NCI-H1436 (cell line): ENCODE data around the gene FAM13A.
A peak's percentile ranks its signal among the peaks of the same experiment; 100 is the strongest.
"Not testable (repeated sequence)": the region's sequence is repeated elsewhere in the genome, so short reads cannot be mapped to it uniquely, and the experiment has no call there.

Source experiments
- DNase-seq: peaks from one replicate; lab custom pipeline; 2025; lab: John Stamatoyannopoulos, UW

FAM13A gene

DNA sequence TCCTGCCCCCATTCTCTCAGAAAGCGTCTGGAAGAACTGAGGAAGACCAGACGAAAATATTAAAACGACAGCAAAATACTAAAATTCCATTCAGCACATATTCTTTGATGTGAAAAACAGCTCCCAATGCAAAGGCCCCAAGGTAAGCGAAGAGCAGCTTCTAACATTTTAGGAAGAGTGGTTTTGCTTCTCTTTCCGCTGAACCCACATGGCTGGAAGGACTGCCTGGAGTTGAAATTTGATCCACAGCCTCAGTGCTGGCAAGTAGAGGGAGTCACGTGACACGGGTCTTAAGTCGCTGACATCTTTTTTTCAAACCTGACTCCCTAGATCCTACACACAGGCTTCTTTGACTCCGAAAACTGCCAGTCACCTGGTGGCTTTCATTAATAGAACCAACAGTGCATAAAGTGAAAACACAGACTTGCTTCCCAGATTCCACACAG is at the start of gene FAM13A:
Gene FAM13A (minus strand): TSS at position 233 of the 446 bp plus-strand sequence. CDS start 221 bp downstream, at position 12.
- peak; percentile 93 for DNase-seq

DNA sequence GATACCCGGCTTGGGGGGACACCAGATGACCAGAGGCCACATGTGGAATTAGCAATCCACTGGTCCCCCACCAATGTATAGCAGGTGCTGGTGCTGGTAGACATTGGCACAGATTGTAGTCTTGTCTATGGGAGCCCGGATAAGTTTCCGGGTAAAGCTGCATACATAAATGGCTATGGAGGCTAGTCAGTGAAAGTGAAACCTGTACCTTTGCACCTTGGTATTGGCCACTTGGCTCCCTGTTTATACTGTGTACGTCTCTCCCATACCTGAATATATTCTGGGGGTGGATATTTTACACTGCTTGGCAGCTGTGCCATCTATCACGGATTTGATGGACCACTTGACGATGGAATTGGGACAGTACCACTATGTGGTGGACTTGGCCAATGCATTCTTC is 48.7 kb upstream of the FAM13A start:
- no peak for DNase-seq

- no peak for DNase-seq
Observed at GRCh38 chr4:89101256-89102161, 44.5 kb upstream of the FAM13A start.

- DNase-seq, result no peak
Observed at GRCh38 chr4:89100853-89101252, 43.9 kb upstream of the FAM13A start.

GRCh38 chr4:89099471-89099870 is 42.5 kb upstream of the FAM13A start:
- no peak for DNase-seq

- no peak for DNase-seq
Observed at GRCh38 chr4:89099034-89099433, 42.0 kb upstream of the FAM13A start.

- no peak for DNase-seq
Observed at GRCh38 chr4:89078300-89078699, 21.3 kb upstream of the FAM13A start.

GRCh38 chr4:89077761-89078160 is 20.8 kb upstream of the FAM13A start:
- DNase-seq, result no peak

GRCh38 chr4:89072921-89073320 is 15.9 kb upstream of the FAM13A start:
- no peak for DNase-seq

DNA sequence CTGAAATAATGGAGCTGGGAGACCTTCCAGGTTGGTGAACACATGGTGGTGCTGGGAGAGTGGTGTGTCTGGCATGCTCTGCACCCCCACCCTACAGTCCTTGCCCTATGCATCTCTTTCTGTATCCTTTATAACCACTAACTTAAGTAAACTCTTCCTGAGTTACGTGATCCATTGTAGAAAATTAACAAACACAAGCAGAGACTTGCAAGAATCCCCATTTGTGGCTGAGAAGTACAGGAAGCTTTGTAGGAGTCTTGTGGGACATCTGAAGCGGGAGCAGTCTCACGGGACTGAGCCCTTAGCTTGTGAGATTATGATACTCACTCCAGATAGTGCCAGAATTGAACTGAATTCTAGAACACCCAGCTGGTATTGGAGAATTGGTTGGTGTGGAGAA is 14.3 kb upstream of the FAM13A start:
- no peak for DNase-seq

- no peak for DNase-seq
Observed at GRCh38 chr4:89070041-89070440, 13.1 kb upstream of the FAM13A start.

DNA sequence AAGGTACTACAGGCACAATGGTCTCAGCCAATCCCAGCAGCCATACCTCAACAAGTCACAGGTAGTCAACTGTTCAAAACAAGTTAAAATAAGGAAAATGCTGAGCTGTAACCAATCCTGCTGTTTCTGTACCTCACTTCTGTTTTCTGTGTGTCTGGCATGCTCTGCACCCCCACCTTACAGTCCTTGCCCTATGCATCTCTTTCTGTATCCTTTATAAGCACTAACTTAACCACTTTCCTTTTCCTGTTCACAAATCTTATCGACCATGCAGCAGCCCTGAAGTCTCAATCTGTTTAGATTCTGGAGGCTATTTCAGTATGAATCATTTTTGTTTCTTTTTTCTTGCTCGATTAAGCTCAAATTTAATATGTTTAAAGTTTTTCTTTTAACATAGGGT is 12.5 kb upstream of the FAM13A start:
- DNase-seq, result no peak

- no peak for DNase-seq
Observed at GRCh38 chr4:89067417-89067816, 10.4 kb upstream of the FAM13A start.

DNA sequence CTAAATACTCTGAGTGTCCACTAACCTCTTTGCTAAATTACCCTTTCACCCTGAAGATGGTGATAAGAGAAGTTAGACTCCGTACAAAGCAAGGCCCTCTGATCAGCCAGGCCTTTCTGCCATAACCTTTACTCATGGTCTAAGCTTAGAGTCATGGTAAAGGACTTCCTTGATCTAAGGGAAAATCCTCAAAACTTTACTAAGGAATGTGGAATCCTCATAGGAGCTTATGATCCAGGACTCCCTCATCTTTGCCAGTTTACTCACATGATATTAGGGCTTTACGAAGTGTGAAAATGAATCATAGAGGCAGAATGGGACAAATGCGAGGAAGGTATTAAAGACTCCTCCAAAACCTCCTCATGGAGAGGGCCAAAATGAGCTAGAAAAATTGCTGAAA is 7.9 kb upstream of the FAM13A start:
- DNase-seq, result no peak

- not testable (repeated sequence) for DNase-seq
Observed at GRCh38 chr4:89057844-89058243, 859 bp upstream of the FAM13A start.

DNA sequence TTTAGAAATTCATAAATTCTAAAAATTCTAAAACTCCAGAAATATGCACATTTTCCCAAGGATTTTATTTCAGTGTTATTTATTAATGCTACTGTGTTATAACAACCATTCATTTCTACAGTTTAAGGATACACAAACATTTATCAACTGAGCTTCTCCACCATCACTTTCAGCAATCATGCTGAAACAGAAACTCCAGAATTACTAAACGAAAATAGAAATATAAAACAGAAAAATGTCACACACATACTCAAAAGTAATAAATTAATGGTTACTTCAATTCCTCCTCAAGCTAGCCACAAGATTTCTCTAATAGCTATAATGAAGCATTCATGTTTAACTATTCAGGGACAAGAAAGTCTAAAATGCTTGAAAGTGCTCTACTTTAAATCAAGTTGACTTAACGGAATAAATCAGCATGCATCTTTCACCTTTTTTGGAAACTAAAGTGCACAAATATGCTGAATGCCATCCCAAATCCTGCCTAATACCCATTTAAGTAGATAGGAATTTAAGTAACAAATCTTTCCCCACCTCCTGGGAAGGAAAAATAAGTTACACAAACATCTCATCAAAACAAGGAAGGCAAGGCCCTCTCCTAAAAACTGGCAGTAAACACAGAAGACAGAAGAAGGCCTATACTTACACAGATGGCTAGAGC is 563 bp downstream of the FAM13A start:
- no peak for DNase-seq

GRCh38 chr4:89055157-89056080 is 1.6 kb downstream of the FAM13A start:
- DNase-seq, result no peak

- no peak for DNase-seq
Observed at GRCh38 chr4:89054627-89055026, 2.4 kb downstream of the FAM13A start.

DNA sequence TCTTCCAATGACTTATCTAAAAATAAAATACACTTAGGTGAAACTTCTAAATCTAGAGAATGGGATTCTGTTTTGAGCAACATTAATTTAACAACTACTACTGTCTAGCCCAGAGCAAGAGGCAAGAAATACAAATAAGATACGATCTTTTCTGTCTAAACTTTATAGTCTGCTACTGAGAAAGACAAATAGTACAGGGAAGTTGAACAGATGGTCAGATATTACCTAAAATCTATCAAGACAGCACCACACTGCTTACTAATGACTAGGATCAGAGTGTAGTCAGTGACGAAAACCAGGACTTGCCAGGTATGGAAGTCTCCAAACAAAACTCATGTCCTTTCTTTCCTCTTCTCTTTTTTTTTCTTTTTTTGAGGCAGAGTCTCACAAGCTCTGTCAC is 7.1 kb downstream of the FAM13A start:
- no peak for DNase-seq

GRCh38 chr4:89048906-89049601 is 7.9 kb downstream of the FAM13A start:
- no peak for DNase-seq

GRCh38 chr4:89044147-89044900 is 12.7 kb downstream of the FAM13A start:
- no peak for DNase-seq
